ENCODE measurements around the gene ZNF385D. TPM values are rescaled to one million over a fixed set of nuclear protein-coding genes. Genes with fewer than 3 reads are reported as not detected.

ZNF385D gene
- total and polyA plus RNA-seq, 2 of the 13 experiments (the other 11 are each of a cell fraction or from before 2014, with no cell fraction given), result not detected

DNA sequence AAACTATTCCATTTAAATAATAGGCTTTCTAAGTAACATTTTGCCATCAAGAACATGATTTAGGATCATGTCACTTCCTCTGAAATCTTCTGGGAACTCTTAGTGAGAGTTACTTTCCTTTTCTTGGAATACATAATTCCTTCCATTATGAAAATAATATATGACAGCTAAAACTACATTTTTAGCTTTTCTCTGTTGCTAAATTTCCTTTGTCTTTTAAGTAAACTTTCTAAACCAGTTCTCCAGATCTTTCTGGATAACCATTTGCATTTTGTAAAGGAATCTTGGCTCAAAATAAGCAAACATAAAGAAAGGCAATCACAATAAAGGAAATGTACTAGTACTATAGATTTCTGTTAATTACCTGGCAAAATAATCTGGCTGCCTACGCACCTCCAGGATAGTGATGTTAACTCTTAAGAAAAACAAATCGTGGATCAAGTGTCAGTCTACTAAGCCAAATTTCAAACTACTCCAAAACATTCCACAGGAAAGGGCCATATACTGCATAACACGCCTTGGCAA lies 165.7 kb downstream of the ZNF385D start:
- H3K4me1 ChIP-seq (ENCODE audit: insufficient read depth, low read length), result no peaks in the 10 kb centered on the region
- ATAC-seq, result no peak
- H3K4me3 ChIP-seq (replicated peaks in 1 of 3; ENCODE audit: insufficient read depth in 1 of 3, low read depth in 2 of 3, low read length in 3 of 3), result no peak overlapping the region
- H3K36me3 ChIP-seq (replicated peaks in 1 of 2; ENCODE audit: control insufficient read depth in 1 of 2, insufficient read depth in 2 of 2, low read length in 2 of 2), result no peaks in the 10 kb centered on the region
- H3K4me2 ChIP-seq (ENCODE audit: low read depth, low read length), result no peak overlapping the region
- no peak for DNase-seq (ENCODE audit: low spot score)
- 2% methylated on average over 3 of the region's 3 CpGs for WGBS (ENCODE audit: low lambda C conversion rate)
- H2AFZ ChIP-seq (ENCODE audit: low read length), result no peak overlapping the region
- POLR2A ChIA-PET, result no interaction called here
- TF ChIP-seq ATM (IDR thresholded peaks at IDR 0.05; ENCODE audit: borderline replicate concordance), result no peak
- no peak for TF ChIP-seq ZNF562 (CRISPR knock-in tag; IDR thresholded peaks at IDR 0.05; ENCODE audit: borderline replicate concordance)
- TF ChIP-seq GATA4 (IDR thresholded peaks at IDR 0.05; ENCODE audit: borderline replicate concordance, low read depth), result no peak
- TF ChIP-seq ZNF121 (CRISPR knock-in tag; IDR thresholded peaks at IDR 0.05), result no peak
- TF ChIP-seq, protein P1, sequence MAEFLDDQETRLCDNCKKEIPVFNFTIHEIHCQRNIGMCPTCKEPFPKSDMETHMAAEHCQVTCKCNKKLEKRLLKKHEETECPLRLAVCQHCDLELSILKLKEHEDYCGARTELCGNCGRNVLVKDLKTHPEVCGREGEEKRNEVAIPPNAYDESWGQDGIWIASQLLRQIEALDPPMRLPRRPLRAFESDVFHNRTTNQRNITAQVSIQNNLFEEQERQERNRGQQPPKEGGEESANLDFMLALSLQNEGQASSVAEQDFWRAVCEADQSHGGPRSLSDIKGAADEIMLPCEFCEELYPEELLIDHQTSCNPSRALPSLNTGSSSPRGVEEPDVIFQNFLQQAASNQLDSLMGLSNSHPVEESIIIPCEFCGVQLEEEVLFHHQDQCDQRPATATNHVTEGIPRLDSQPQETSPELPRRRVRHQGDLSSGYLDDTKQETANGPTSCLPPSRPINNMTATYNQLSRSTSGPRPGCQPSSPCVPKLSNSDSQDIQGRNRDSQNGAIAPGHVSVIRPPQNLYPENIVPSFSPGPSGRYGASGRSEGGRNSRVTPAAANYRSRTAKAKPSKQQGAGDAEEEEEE (CRISPR knock-in tag; IDR thresholded peaks at IDR 0.05; ENCODE audit: borderline replicate concordance), result no peak
- no peak for TF ChIP-seq ZNF724P (CRISPR knock-in tag; IDR thresholded peaks at IDR 0.05; ENCODE audit: borderline replicate concordance)
- TF ChIP-seq ZNF552 (CRISPR knock-in tag; IDR thresholded peaks at IDR 0.05; ENCODE audit: borderline replicate concordance), result no peak
- no peak for TF ChIP-seq NFE2L1 (CRISPR knock-in tag; IDR thresholded peaks at IDR 0.05; ENCODE audit: borderline replicate concordance)
- TF ChIP-seq JUN (CRISPR knock-in tag; IDR thresholded peaks at IDR 0.05), result no peak
- TF ChIP-seq NFYB (CRISPR knock-in tag; IDR thresholded peaks at IDR 0.05), result no peak
- TF ChIP-seq, protein P2, sequence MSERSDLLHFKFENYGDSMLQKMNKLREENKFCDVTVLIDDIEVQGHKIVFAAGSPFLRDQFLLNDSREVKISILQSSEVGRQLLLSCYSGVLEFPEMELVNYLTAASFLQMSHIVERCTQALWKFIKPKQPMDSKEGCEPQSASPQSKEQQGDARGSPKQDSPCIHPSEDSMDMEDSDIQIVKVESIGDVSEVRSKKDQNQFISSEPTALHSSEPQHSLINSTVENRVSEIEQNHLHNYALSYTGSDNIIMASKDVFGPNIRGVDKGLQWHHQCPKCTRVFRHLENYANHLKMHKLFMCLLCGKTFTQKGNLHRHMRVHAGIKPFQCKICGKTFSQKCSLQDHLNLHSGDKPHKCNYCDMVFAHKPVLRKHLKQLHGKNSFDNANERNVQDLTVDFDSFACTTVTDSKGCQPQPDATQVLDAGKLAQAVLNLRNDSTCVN (CRISPR knock-in tag; IDR thresholded peaks at IDR 0.05; ENCODE audit: borderline replicate concordance), result no peak
- TF ChIP-seq HMGA1 (CRISPR knock-in tag; conservative IDR thresholded peaks at IDR 0.05), result no peak
- TF ChIP-seq ZSCAN21 (CRISPR knock-in tag; IDR thresholded peaks at IDR 0.05; ENCODE audit: borderline replicate concordance), result no peak
- FAIRE-seq, result no peak
- intact Hi-C loops (cut with micrococcal nuclease; ENCODE audit: unreplicated experiment), result no loop called here
- H3K27ac ChIP-seq (ENCODE audit: extremely low read length, insufficient read depth, low read length), result no peak overlapping the region
- H4K20me1 ChIP-seq (ENCODE audit: insufficient read depth, low read length), result no peaks in the 10 kb centered on the region
- BruUV-seq (replicated peaks), result no TSS peak
- H3K27me3 ChIP-seq (ENCODE audit: control insufficient read depth in 1 of 2, insufficient read depth in 2 of 2, low read length in 2 of 2), result no peaks in the 10 kb centered on the region
- H3K9ac ChIP-seq (ENCODE audit: insufficient read depth, low read depth, low read length), result no peak overlapping the region
- in situ Hi-C loops (cut with HindIII; ENCODE audit: extremely low pct_ligation_motif_present, low pct_unique_long_range_greater_than_20kb), result no loop called here
- CTCF ChIA-PET (ENCODE audit: low intra/inter-chr PET ratio, low total read pairs), result no interaction called here
- no peaks in the 10 kb centered on the region for H3K79me2 ChIP-seq (ENCODE audit: insufficient read depth, low read length)
- H3K9me3 ChIP-seq (ENCODE audit: low read length), result peaks cover 10% of the 10 kb centered on the region

All from HepG2 (cell line).